K562 treated with DMSO at 1 percent for 24 hours (cell line): ENCODE results near the gene DET1. TPM values are rescaled to one million over a fixed set of nuclear protein-coding genes. Genes with fewer than 3 reads are reported as not detected.

Experiments
- total RNA-seq: library from RNA; unstranded; fragments of 300-600 nt; gene quantifications from 2 replicates; pipeline ENCODE4 v1.2.3, GENCODE V29; 2022; ENCODE audit warnings: low read depth; ENCODE audit not compliant: insufficient read depth

The DET1 gene
- total RNA-seq, result 6.4 TPM in 2 replicates

GRCh38 chr15:88546248-88547129, at the start of gene DET1:
Gene DET1, minus strand, starts transcription at chr15:88546681. Its CDS starts 14,976 bp downstream, at chr15:88531705.

GRCh38 chr15:88467073-88467934, 79.2 kb downstream of the DET1 start, which contains the start of the genes MRPL46 and MRPS11:
Gene MRPL46, minus strand, starts transcription at chr15:88467388. Its CDS starts 11 bp downstream, at chr15:88467377.
Gene MRPS11, plus strand, starts transcription at chr15:88467708. Its CDS starts 10 bp downstream, at chr15:88467718.

Other genes starting within 250 kb of the DET1 start
- 25.3 and 27.1 TPM in 2 replicates for gene MRPL46, start 79.3 kb downstream of the DET1 start, total RNA-seq
- gene MRPS11, start 79.0 kb downstream of the DET1 start, total RNA-seq, result 61.6 and 65.1 TPM in 2 replicates
- gene AEN, start 74.7 kb upstream of the DET1 start, total RNA-seq, result 9.8 and 10.6 TPM in 2 replicates
- gene ISG20, start 92.3 kb upstream of the DET1 start, total RNA-seq, result 5.4 and 8.4 TPM in 2 replicates